ENCODE results near the gene HMGB4.

DNA sequence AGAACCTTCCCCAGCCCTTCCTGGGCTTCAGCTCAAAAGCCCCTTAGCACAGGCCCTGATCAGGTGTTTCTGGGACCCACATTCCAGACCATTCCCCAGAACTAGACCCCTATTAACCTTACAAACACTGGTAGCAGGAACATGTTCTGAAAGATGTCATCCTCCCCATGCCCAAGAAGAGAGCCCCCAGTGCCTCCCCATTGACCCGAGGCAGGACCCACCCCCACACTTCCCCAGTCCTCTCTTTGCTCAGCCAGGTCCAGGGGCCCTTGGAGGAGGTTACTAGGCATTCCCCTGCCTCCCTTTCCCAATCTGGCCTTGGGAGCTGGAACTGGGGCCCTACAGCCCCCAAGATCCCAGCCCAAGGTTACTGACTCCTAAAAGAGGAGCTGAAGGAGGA lies 38.9 kb upstream of the HMGB4 start:
- no peak for TF ChIP-seq ZBTB7A (IDR thresholded peaks at IDR 0.05; ENCODE audit: borderline replicate concordance, control insufficient read depth, low read depth, low read length)
- no peak for TF ChIP-seq NFE2L1 (tag; IDR thresholded peaks at IDR 0.05; ENCODE audit: borderline replicate concordance, low read depth)
- no peak for TF ChIP-seq GATAD2A (IDR thresholded peaks at IDR 0.05)
- no peak for TF ChIP-seq ZNF561 (CRISPR knock-in tag; conservative IDR thresholded peaks at IDR 0.05)
- TF ChIP-seq, protein P1, sequence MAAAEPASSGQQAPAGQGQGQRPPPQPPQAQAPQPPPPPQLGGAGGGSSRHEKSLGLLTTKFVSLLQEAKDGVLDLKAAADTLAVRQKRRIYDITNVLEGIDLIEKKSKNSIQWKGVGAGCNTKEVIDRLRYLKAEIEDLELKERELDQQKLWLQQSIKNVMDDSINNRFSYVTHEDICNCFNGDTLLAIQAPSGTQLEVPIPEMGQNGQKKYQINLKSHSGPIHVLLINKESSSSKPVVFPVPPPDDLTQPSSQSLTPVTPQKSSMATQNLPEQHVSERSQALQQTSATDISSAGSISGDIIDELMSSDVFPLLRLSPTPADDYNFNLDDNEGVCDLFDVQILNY (CRISPR knock-in tag; IDR thresholded peaks at IDR 0.05) = no peak
- TF ChIP-seq ZNF232 (CRISPR knock-in tag; IDR thresholded peaks at IDR 0.05) = no peak
- TF ChIP-seq, protein P2, sequence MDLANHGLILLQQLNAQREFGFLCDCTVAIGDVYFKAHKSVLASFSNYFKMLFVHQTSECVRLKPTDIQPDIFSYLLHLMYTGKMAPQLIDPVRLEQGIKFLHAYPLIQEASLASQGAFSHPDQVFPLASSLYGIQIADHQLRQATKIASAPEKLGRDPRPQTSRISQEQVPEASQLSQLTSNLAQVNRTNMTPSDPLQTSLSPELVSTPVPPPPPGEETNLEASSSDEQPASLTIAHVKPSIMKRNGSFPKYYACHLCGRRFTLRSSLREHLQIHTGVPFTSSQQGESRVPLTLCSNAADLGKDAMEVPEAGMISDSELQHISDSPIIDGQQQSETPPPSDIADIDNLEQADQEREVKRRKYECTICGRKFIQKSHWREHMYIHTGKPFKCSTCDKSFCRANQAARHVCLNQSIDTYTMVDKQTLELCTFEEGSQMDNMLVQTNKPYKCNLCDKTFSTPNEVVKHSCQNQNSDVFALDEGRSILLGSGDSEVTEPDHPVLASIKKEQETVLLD (IDR thresholded peaks at IDR 0.05) = no peak
- TF ChIP-seq CBX3 (IDR thresholded peaks at IDR 0.05; ENCODE audit: borderline replicate concordance in 1 of 2, low read length in 2 of 2) = no peak
- no peak for TF ChIP-seq RBM39 (optimal IDR thresholded peaks at IDR 0.05; ENCODE audit: low read depth, low read length)
- TF ChIP-seq BDP1 (IDR thresholded peaks at IDR 0.05; ENCODE audit: insufficient read depth, insufficient read length) = no peak
- no peak for TF ChIP-seq MCM7 (IDR thresholded peaks at IDR 0.05)
- TF ChIP-seq, protein P3, sequence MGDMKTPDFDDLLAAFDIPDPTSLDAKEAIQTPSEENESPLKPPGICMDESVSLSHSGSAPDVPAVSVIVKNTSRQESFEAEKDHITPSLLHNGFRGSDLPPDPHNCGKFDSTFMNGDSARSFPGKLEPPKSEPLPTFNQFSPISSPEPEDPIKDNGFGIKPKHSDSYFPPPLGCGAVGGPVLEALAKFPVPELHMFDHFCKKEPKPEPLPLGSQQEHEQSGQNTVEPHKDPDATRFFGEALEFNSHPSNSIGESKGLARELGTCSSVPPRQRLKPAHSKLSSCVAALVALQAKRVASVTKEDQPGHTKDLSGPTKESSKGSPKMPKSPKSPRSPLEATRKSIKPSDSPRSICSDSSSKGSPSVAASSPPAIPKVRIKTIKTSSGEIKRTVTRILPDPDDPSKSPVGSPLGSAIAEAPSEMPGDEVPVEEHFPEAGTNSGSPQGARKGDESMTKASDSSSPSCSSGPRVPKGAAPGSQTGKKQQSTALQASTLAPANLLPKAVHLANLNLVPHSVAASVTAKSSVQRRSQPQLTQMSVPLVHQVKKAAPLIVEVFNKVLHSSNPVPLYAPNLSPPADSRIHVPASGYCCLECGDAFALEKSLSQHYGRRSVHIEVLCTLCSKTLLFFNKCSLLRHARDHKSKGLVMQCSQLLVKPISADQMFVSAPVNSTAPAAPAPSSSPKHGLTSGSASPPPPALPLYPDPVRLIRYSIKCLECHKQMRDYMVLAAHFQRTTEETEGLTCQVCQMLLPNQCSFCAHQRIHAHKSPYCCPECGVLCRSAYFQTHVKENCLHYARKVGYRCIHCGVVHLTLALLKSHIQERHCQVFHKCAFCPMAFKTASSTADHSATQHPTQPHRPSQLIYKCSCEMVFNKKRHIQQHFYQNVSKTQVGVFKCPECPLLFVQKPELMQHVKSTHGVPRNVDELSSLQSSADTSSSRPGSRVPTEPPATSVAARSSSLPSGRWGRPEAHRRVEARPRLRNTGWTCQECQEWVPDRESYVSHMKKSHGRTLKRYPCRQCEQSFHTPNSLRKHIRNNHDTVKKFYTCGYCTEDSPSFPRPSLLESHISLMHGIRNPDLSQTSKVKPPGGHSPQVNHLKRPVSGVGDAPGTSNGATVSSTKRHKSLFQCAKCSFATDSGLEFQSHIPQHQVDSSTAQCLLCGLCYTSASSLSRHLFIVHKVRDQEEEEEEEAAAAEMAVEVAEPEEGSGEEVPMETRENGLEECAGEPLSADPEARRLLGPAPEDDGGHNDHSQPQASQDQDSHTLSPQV (IDR thresholded peaks at IDR 0.05) = no peak

All from K562 (cell line).